Measurements from ENCODE around the gene KCNJ14.

GRCh38 chr19:48480183-48480557 is 24.8 kb downstream of the KCNJ14 start:
- TF ChIP-seq CTCF (conservative IDR thresholded peaks at IDR 0.05; ENCODE audit: low read length) (no peak), EZH2phosphoT487 (IDR thresholded peaks at IDR 0.05; ENCODE audit: borderline replicate concordance) (no peak)

Measured in Loucy (cell line).